ENCODE results near the gene NLGN1. TPM values are rescaled to one million over a fixed set of nuclear protein-coding genes. Genes with fewer than 3 reads are reported as not detected.
A peak's percentile ranks its signal among the peaks of the same experiment; 100 is the strongest.

The NLGN1 gene
- total RNA-seq, 1 experiment from 2014 or later = 5.2 TPM

DNA sequence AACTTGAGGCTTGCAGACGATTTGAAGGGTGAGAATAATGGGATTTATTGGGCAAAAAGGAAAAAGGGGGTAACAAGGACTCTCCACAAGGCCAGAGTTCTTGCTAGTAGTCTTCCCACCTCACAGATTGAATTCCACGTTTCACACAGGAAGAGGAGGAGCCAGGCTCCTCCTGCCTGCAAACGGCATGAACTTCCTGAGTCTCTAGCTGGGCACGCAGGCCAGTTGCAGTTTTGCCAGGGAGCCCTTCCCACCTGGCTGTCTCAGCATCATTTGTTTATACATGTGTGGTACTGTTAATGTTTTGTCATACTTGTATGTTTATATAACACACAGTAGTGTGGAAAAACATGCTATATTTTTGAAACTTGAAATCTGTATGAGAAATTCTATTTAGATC lies 155.0 kb downstream of the NLGN1 start:
- H2BK120ac ChIP-seq (ENCODE audit: low read depth, low read length, poor library complexity, severe bottlenecking) = no peak overlapping the region
- H4K20me1 ChIP-seq (ENCODE audit: control insufficient read depth, insufficient read depth, insufficient read length) = no peaks in the 10 kb centered on the region
- TF ChIP-seq, protein P1, sequence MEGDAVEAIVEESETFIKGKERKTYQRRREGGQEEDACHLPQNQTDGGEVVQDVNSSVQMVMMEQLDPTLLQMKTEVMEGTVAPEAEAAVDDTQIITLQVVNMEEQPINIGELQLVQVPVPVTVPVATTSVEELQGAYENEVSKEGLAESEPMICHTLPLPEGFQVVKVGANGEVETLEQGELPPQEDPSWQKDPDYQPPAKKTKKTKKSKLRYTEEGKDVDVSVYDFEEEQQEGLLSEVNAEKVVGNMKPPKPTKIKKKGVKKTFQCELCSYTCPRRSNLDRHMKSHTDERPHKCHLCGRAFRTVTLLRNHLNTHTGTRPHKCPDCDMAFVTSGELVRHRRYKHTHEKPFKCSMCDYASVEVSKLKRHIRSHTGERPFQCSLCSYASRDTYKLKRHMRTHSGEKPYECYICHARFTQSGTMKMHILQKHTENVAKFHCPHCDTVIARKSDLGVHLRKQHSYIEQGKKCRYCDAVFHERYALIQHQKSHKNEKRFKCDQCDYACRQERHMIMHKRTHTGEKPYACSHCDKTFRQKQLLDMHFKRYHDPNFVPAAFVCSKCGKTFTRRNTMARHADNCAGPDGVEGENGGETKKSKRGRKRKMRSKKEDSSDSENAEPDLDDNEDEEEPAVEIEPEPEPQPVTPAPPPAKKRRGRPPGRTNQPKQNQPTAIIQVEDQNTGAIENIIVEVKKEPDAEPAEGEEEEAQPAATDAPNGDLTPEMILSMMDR (conservative IDR thresholded peaks at IDR 0.05) = no peak
- Mint-ChIP-seq H3K9me3 (no peaks in the 10 kb centered on the region), H3K4me3 (no peak overlapping the region), H3K27ac (peak overlapping the region in 1 of 3 experiments; percentile 19; a peak in 1 of 7 replicates), H3K27me3 (ENCODE audit: low read depth) (no peaks in the 10 kb centered on the region), H3K4me1 (peaks cover 0 to 11% of the 10 kb centered on the region in 2 experiments; a peak in 3 of 4 replicates), H3K36me3 (ENCODE audit: insufficient read depth in 1 of 3, low read depth in 3 of 3) (no peaks in the 10 kb centered on the region)
- no peaks in the 10 kb centered on the region for H3K9me3 ChIP-seq (ENCODE audit: control insufficient read depth, low read depth, low read length)
- H3K27ac ChIP-seq (ENCODE audit: insufficient read length, low read depth, low read length) = no peak overlapping the region
- H3T11ph ChIP-seq (ENCODE audit: low read length) = no peak overlapping the region
- no peak overlapping the region for H3K4me2 ChIP-seq (ENCODE audit: insufficient read depth, insufficient read length, low read length)
- no peak overlapping the region for H2BK20ac ChIP-seq (ENCODE audit: low read depth, low read length, poor library complexity, severe bottlenecking)
- no peak overlapping the region for H4K5ac ChIP-seq (ENCODE audit: insufficient read length, low read depth, low read length)
- H3K14ac ChIP-seq (ENCODE audit: insufficient read depth, low read length) = no peak overlapping the region
- no peak overlapping the region for H4K8ac ChIP-seq (replicated peaks; ENCODE audit: insufficient read length, low read depth, low read length)
- no peak overlapping the region for H3K56ac ChIP-seq (ENCODE audit: insufficient read length, low read depth, low read length)
- no peaks in the 10 kb centered on the region for H3K23me2 ChIP-seq (ENCODE audit: insufficient read length, low read depth, low read length, poor library complexity, severe bottlenecking)
- no peak overlapping the region for H3K4ac ChIP-seq (ENCODE audit: low read depth, low read length)
- H4K91ac ChIP-seq (ENCODE audit: insufficient read length, low read depth, low read length) = no peak overlapping the region
- H2BK12ac ChIP-seq (ENCODE audit: insufficient read length, low read depth, low read length) = no peak overlapping the region
- H3K79me1 ChIP-seq (ENCODE audit: insufficient read depth, low read depth, low read length, poor library complexity, severe bottlenecking) = no peaks in the 10 kb centered on the region
- no peaks in the 10 kb centered on the region for H3K79me2 ChIP-seq (ENCODE audit: insufficient read depth, low read length)
- H3K27me3 ChIP-seq (ENCODE audit: insufficient read depth, low read length) = no peaks in the 10 kb centered on the region
- H2AFZ ChIP-seq (ENCODE audit: low read length) = no peak overlapping the region
- H3K9ac ChIP-seq (ENCODE audit: extremely low read depth, insufficient read length, low read length) = no peak overlapping the region
- H3K4me1 ChIP-seq (ENCODE audit: insufficient read depth, low read length) = no peaks in the 10 kb centered on the region; the same call in 1 of the 2 replicates
- H2BK5ac ChIP-seq (ENCODE audit: insufficient read length, low read length) = no peak overlapping the region
- no peak overlapping the region for H3K23ac ChIP-seq (ENCODE audit: insufficient read length, low read depth, low read length)
- no peak overlapping the region for H2BK15ac ChIP-seq (ENCODE audit: low read depth, low read length)
- no peak overlapping the region for H2AK5ac ChIP-seq (ENCODE audit: insufficient read length, low read length)
- no CpG with 5 or more reads among the region's 4 CpGs for WGBS (ENCODE audit: extremely low coverage, insufficient read length, low lambda C conversion rate)
- DNase-seq = peak; percentile 38
- H3K18ac ChIP-seq (ENCODE audit: insufficient read length, low read depth, low read length) = no peak overlapping the region

All from H9 (cell line).